ENCODE data around the gene GBP6.

DNA sequence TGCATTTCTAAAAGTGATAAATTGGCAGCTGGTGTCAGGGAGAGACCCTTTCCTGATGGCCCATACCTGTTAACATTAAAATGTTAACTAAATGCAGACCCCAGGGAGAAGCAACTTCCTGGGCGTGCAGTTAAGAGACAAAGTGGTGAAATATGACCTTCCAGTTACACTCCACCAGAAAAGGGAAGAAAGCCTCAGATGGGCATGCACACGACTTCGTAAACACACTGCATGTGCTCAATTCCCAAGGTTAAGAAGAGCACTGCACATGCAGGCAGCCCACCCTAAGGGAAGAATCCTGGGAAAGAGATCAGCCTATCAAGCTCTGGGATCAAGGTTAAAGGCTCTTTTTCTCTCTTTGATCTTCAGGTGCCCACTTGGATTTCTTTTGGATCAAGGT is 9.7 kb upstream of the GBP6 start:
- no peak for TF ChIP-seq CTCF (IDR thresholded peaks at IDR 0.05)
- no peak for TF ChIP-seq ZFX (IDR thresholded peaks at IDR 0.05; ENCODE audit: borderline replicate concordance)
